Anterior cingulate cortex (tissue), 58 donors: Measurements from ENCODE around the gene LRP4.

ENCODE experiments used
- DNase-seq, 58 donors: peaks; one replicate each; lab custom pipeline; 2025; lab: John Stamatoyannopoulos, UW

Gene LRP4

DNA sequence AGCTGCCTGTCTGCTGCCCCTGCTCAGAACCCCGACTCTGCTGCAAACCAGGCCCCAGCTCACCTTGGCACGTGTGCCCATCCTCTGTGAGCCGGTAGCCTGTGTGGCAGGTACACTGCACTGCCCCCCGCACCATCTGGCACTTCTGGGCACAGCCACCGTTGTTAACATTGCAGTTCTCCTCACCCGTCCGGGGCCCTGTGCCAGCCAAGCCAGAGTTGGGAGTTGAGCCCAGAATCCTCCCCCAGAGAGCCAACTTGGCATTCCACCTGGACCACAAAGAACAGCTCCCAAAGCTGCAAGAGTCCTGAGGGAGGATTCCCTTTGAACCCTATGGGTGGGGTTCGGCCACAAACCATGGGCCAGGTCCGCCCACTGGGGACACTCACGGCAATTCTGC is 22.5 kb downstream of the LRP4 start:
- DNase-seq = peak in 52 of 58 donors; percentile 21 to 88 (median 63)

DNA sequence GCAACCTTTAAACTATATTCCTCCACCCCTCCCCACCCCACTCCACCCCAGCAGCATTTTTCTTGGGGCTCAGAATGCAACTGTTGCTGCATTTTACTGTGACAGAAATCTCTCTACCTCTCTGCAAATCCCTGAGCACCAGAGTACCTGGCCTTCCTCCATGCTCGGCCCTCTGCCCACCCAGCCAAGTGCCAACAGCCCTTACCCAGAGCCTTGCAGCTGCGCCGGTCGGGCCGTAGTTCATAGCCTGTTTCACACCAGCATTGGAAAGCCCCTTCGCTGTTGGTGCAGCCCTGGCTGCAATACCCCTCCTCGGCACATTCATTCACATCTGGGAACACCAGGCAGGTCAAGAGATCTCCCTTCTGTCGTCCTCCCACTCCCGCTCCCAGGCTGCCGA is 23.4 kb downstream of the LRP4 start:
- no peak for DNase-seq

DNA sequence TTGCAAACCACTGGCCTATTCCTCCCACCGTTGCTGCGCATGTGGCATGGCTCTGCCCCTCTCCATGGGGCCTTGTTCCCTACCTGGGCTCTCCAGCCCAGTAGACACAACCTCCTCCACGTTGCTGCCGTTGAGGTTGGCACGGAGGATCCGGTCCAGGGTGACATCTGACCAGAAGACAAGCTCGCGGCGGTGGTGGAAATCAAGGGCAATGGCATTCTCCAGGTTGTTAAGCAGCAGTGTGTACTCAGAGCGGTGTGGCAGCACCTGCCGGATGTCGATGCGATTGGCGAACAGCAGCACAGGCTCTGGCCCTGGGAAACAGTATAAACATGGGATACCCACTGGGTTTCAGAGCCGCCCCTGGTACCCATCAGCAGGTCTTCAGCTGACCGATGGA is 23.8 kb downstream of the LRP4 start:
- DNase-seq = no peak

DNA sequence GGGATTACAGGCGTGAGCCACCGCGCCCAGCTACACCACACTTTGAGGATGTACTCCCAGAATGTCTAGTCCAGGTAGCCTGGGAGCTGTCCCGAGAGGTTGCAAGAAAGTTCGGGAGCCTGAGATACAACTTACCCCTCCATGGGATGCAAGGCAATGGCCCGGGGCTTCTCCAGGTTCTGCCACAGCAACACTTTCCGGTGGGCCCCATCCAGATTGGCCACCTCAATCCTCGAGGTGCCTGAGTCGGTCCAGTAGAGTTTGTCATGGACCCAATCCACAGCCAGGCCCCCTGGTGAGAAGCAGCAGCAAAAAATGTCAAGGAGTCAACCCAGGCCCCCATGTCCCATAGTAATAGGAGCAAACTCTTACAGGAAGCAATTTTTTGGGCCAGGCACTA is 25.5 kb downstream of the LRP4 start:
- DNase-seq = no peak

DNA sequence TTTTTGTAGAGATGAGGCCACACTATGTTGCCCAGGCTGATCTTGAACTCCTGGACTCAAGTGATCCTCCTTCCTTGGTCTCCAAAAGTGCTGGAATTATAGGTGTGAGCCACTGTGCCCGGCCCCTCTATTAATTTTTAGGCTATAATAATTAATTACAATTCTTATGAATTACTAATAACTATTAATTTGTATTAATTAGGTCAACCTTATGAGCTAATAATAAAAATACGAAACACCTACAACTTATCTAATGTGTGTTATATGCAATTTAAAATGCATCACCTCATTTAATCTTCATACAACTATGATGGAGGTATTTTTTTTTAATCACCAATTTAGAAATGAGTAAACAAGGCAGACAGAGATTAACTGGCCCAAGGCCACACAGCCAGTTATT is 26.2 kb downstream of the LRP4 start:
- DNase-seq = no peak

DNA sequence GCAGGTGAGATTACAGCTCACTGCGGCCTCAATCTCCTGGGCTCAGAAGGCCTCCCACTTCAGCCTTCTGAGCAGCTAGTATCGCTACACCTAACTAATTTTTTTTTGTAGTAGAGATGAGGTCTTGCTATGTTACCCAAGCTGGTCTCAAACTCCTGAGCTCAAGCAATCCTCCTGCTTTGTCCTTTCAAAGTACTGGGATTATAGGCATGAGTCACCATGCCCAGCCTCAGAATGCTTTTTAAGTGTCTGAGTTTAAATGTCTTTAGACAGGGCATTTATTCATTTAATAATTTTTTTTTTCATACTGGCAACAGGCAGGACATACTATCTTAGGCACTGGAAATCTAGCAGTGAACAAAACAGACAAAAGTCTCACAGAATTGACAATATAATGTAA is 27.7 kb downstream of the LRP4 start:
- DNase-seq = no peak

DNA sequence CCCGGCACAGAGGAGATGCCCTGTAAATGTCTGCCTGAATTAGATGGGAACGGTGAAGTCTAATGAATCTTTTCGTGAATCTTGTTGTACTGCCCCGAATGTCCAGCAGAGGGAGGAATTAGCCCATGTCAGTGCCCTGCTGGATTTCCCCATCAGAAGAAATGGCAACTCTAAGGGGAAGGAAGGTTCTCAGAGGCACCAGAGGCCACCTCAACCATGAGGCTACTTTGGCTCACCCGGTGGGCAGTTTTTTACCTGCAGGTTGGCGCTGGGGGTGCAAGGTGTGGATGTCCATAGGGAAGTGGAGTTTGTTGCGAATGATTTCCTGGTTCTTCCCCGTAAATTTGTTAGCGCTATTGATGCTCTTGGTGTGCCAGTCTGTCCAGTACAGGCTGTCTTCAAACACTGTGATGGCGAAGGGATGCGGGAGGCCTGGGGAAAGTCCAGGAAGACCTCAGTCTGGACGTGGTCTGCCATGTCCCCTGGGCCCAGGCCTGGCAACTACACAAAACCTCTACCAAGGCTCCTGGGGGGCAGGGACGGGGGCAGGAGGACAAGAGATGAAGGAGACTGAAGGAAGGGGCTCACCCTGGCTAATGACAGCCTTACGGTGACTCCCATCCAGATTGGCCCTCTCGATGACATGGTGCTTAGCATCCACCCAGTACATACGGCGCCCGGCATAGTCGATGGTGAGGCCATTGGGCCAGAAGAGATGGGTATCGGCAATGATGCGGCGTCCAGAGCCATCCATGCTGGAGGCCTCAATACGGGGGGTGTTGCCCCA is 28.5 kb downstream of the LRP4 start:
- peak in 49 of 58 donors; percentile 16 to 85 (median 49) for DNase-seq

DNA sequence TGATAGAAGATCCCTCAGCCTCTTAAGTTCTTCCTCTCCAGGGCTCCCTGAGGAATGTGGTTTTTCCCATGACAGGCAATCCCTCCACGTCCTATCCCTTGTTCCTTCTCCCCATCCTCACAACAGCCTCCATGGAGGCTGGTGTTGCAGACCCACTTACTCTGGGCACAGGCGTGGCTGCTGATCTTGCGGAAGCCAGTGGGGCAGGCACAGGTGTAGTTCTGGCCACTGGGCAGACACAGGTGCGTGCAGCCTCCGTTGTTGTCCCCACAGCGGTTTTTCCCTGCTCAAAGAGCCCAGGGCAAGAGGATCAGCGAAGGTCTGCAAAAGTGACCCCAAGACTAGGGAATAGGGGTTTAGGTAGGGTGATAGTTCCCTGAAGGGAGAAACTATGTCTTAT is 29.1 kb downstream of the LRP4 start:
- no peak for DNase-seq

DNA sequence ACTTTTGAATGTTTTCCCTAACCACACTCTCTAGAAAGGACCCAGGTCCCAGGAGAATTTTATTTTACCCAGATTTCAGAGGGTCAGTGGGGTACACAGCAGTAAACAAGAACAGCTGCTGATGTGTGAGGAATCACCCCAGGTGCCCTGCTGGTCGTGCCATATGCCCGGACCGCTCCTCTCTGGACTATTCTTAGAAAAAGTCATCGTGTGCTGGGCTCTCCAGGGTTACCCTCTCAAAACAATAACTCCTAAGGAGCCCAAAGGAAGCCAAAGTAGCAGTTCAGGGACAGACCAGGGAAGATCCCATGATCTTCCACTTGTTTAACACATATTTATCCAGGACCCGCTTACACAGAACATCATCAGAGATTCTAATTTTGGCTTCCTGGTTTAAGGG is 29.7 kb downstream of the LRP4 start:
- no peak for DNase-seq

DNA sequence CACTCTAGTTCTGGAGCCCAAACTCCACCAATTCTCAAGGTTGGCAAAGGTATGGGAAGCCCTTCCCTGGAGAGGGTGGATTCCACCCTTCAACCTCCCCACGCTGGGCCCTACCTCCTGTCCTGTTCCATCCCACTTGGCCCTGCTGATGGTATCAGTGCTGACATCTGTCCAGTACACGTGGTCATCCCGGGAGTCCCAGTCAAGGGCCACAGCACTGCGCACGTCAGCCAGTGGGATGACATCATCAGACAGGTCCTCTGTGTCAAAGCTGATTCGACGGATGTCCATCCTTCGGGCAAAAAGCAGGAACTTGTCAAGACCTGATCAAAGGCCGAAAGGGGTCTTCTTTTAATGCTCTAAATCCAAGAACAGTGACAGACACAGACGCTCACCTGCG is 32.1 kb downstream of the LRP4 start:
- DNase-seq = no peak

DNA sequence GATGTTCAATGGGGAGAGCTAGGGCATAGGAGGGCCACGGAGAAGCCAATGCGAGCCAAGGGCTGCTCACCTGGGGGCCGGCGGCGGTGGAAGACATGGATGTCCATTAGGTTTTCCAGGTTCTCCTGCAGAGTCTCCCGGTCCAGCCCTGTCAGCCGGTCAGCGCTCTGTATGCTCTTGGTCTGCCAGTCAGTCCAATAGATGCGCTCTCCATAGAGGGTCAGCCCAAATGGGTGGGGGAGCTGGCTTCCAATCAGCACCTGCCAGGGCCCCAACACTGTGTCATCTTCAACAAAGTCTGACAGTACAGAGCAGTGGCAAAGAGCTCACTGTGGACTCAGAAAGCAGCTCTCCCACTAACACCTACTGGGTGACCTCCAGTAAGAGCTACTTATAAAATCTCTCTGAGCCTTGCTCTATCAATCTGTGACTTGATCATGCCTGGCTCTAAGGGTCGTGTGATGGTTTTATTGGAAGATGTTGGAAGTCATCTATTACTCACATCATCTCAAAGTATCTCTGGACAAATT is 39.2 kb downstream of the LRP4 start:
- no peak for DNase-seq

DNA sequence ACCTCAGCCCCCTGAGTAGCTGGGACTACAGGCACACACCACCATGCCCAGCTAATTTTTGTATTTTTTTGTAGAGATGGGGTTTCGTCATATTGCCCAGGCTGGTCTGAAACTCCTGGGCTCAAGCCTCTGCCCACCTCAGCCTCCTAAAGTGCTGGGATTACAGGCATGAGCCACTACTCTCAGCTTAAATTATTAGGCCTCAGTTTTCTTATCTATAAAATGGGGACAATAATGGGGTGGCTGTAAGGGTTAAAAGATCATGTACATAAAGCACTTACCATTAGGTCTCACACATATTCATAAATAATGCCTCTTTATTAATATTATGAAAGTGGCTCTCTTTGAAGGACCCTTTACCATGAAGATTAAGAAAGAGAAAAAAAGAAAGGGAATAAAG is 40.8 kb downstream of the LRP4 start:
- DNase-seq = no peak

DNA sequence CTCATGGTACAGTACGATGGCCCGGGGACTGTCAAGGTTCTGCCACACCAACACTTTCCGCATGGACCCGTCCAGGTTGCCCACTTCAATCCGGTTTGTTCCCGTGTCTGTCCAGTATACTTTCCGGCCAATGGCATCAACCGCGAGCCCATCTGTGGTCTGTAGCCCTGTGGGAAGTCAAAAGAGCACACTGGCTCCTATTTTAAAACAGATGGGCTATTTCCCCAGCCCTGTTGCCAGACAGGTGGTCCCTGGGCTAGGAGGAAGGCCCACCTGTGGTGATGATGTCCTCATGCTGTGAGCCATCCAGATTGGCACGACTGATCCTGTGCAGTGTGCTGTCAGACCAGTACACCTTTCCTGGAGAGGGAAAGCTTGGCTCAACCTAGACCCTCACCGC is 41.9 kb downstream of the LRP4 start:
- no peak for DNase-seq

DNA sequence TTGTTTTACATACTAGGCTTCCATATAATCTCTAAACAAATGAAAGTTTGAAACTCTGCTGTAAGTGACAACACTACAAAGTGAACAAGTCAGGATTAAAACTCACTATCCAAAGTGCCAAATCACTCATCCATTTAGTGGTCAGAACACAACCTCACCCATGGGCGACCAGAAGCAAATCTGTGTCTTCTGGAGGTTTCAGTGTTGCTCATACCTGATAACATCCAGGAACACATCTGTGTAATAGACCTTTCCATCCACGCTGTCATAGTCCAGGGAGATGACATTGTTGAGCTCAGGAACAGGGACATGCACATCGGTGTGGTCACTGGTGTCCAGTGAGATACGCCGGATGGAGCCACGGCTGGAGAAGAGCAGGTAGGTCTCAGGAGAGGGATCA is 43.8 kb downstream of the LRP4 start:
- no peak for DNase-seq

DNA sequence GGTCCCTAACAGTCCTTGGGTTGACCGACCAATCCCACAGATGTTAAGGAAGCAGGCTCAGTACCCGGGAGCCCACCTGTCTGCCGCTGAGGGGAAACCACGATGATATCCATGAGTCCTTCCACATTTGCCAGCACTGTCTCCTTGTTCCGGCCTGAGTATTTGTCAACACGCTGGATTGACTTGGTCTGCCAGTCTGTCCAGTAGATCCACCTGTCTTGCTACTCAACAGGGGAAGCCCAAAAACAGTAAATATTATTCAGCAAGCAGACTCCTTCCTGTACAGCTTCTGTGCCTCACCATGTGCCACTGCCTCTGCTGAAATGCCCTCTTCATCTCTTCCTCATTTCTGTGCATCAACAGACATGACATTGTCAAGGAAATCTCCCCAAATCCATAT is 49.4 kb downstream of the LRP4 start:
- no peak for DNase-seq

DNA sequence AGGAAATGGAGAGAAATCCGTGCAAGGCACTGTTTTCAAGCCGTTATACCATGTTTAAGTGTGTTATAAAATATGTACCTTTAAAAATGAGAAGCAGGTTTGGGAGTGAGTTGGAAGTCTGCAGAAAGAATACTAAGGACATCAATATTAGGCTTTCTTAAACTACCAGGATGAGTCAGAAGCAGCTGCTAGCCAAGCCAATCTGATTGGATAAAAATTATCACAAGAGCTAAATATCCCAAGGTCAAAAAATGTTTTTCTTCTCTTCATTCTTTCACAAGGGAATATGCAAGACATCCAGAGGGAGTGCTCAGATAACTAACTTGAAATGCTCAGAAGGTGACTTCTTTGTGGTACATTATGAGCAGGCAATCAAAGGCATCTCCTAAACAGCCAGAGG is 53.0 kb downstream of the LRP4 start:
- no peak for DNase-seq

DNA sequence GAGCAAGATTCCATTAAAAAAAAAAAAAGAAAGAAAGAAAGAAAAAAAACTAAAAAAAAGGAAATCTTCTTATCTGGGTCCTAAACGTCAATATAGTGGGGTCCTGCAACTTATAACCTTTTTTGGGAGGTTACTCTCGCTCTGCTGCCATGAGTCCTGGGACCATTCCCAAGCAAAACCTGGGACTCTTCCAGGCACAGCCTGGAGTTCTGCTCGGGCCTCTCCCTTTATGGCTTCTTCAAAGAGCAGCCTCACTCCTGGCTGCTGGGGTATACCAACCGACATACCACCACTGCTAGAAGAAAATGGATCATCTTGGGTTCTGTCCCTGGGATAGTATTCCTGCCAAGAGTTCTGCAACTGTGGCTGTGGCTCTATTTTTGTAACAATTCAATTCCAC is 58.1 kb downstream of the LRP4 start:
- DNase-seq = no peak

DNA sequence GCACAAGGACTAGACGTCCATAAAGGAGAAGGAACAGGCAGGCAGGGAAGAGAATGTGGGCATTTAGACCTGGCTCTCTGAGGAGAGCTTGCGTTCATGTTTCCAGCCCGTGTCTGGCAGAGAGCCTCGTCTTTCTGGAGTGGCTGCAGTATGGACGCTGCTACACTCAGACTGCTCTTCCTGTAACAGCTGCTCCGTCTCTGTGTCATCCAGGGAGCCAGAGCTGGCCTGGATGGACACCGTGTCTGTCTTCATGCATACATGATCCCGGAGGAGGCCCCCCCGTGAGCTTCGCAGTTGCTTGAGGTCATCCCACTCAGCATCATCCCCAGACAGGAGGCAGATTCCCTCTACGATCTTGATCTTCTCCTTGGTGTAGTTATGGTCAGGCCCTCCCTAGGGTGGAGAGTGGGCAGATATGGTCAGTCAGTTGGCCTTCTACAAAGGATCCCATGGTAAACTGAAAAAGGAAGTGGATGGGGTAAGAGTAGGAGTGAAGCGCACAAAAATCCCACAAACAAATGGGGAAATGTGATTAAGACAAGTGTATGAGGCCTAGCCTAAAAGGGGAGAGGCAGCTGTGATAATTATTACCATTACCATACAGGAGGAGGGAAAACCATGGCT is 59.3 kb downstream of the LRP4 start:
- no peak for DNase-seq

DNA sequence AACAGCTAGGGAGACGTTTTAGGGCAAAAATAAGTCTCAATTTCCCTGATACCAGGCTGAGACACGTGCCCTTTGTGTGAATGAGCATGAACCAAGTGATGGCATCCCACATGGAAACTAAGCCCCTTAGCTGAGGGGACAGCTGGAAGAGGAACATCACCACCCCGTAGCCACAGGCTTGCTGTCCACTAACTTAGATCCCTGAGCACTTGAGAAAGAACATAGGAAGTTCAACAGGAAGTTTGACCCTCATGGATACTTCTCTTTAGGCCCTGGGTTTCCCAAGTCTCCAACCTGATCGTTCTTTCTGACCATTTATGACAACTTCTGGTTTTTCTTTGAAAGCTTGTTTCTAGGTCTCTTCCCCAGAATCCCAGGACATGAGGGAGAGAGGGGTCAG is 60.7 kb downstream of the LRP4 start:
- DNase-seq = no peak

DNA sequence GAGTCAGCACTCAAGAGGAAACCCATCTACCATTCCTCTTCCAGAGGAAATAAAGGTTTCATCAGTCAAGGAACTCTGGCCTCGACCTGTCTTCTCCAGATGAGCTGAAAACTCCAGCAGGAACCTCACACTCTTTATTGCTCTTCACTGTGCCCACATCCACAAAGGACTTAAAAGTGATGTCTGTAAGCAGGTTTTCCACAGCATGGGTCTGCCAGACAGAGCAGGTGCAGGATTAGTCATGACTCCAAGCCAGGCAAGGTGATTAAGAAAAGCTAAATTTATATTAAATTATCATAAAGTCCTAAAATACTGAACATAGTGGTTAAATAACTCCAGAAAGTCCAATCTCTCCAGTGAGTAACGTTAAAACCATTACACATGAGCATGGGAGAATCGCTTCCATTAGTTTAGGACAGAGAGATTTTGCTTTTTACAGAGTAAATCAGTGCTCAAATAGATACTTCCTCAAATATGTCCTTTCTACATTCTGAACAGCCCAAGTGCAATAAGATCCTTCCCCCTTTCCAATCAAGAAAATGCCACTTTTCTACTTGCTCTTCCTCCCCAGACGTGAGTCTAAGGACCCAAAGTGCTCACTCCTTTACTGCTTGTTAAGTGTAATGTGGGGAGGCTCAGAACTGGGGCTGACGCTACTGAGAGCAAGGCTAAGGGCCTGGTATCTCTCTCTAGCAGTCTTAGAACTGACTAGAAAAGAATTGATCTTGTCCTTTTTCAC is 61.6 kb downstream of the LRP4 start:
- DNase-seq = no peak

DNA sequence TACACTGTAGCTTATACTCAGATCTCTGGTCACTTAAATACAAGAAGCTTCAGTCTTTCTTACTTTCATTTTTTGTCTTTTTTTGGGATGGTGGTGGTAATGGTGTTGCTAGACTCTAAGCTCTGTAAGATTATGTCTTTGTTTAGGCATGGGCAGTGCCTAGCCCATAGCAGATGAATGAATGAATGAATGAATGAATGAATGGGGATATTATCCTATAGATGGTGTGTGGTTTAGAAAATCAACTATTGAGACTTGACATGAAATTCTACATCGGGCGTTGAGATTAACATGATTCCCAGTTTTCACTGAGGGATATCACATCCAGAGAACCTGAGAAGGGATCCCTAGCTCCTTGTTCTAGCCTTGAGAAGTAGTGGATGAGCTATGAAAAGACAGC is 62.5 kb downstream of the LRP4 start:
- DNase-seq = no peak

DNA sequence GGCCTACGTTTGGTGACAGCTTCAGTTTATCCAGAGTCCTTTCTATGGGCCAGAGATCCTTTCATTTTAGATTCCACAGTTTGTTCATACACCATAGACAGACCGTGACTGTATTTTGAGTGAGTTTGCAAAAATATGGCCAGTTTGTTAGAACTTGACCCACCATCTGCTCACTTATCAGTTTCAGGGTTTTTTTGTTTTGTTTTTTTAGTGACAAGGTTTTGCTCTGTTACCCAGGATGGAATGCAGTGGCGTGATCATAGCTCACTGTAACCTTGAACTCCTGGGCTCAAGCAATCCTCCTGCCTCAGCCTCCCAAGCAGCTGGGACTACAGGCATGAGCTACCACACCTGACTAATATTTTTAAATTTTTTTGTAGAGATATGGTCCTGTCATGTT is 63.2 kb downstream of the LRP4 start:
- no peak for DNase-seq
